ENCODE data around the gene ALG9.

- TF ChIP-seq, protein P1, sequence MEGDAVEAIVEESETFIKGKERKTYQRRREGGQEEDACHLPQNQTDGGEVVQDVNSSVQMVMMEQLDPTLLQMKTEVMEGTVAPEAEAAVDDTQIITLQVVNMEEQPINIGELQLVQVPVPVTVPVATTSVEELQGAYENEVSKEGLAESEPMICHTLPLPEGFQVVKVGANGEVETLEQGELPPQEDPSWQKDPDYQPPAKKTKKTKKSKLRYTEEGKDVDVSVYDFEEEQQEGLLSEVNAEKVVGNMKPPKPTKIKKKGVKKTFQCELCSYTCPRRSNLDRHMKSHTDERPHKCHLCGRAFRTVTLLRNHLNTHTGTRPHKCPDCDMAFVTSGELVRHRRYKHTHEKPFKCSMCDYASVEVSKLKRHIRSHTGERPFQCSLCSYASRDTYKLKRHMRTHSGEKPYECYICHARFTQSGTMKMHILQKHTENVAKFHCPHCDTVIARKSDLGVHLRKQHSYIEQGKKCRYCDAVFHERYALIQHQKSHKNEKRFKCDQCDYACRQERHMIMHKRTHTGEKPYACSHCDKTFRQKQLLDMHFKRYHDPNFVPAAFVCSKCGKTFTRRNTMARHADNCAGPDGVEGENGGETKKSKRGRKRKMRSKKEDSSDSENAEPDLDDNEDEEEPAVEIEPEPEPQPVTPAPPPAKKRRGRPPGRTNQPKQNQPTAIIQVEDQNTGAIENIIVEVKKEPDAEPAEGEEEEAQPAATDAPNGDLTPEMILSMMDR (IDR thresholded peaks at IDR 0.05), result peak; percentile 93 to 100 (median 97)
- TF ChIP-seq POLR2A (IDR thresholded peaks at IDR 0.05), result peak; percentile 30
- peak; percentile 97 for TF ChIP-seq POLR2AphosphoS5 (IDR thresholded peaks at IDR 0.05)
Measured at GRCh38 chr11:111878849-111879636, 7.7 kb upstream of the ALG9 start, which contains the start of the genes CFAP68 and FDXACB1.
